ENCODE results near the gene SLC24A4.

Gene SLC24A4

GRCh38 chr14:92459030-92459949, 136.3 kb downstream of the SLC24A4 start:
- no peak overlapping the region for H3K9ac ChIP-seq (ENCODE audit: low read length)
- H3K9me3 ChIP-seq (ENCODE audit: control insufficient read depth, insufficient read depth, low read depth, low read length), result no peaks in the 10 kb centered on the region

GRCh38 chr14:92459950-92460421, 137.0 kb downstream of the SLC24A4 start:
- Histone ChIP-seq H3K9ac (ENCODE audit: low read length) (no peak overlapping the region), H3K27me3 (ENCODE audit: control insufficient read depth, insufficient read depth, low read length) (no peaks in the 10 kb centered on the region), H3K27ac (ENCODE audit: low read depth, low read length) (no peak overlapping the region), H3K9me3 (ENCODE audit: control insufficient read depth, insufficient read depth, low read depth, low read length) (no peaks in the 10 kb centered on the region), H3K4me1 (ENCODE audit: control insufficient read depth, insufficient read depth, low read length) (peaks cover 6% of the 10 kb centered on the region; the same call in 1 of the 2 replicates), H3K4me3 (ENCODE audit: low read depth, low read length) (no peak overlapping the region), H3K36me3 (ENCODE audit: control insufficient read depth, insufficient read depth, low read length) (no peaks in the 10 kb centered on the region)

More at GRCh38 chr14:92459030-92459949, 136.3 kb downstream of the SLC24A4 start:
- no peaks in the 10 kb centered on the region for H3K36me3 ChIP-seq (ENCODE audit: control insufficient read depth, insufficient read depth, low read length)
- H3K4me3 ChIP-seq (ENCODE audit: low read depth, low read length), result no peak overlapping the region
- H3K4me1 ChIP-seq (ENCODE audit: control insufficient read depth, insufficient read depth, low read length), result peaks cover 6% of the 10 kb centered on the region; the same call in 1 of the 2 replicates
- no peaks in the 10 kb centered on the region for H3K27me3 ChIP-seq (ENCODE audit: control insufficient read depth, insufficient read depth, low read length)
- no peak overlapping the region for H3K27ac ChIP-seq (ENCODE audit: low read depth, low read length)

- Histone ChIP-seq H3K9me3 (ENCODE audit: control insufficient read depth, insufficient read depth, low read depth, low read length) (no peaks in the 10 kb centered on the region), H3K9ac (ENCODE audit: low read length) (no peak overlapping the region), H3K4me3 (ENCODE audit: low read depth, low read length) (no peak overlapping the region), H3K27ac (ENCODE audit: low read depth, low read length) (no peak overlapping the region), H3K4me1 (ENCODE audit: control insufficient read depth, insufficient read depth, low read length) (peaks cover 9% of the 10 kb centered on the region; the same call in 1 of the 2 replicates), H3K36me3 (ENCODE audit: control insufficient read depth, insufficient read depth, low read length) (no peaks in the 10 kb centered on the region), H3K27me3 (ENCODE audit: control insufficient read depth, insufficient read depth, low read length) (no peaks in the 10 kb centered on the region)
Measured at GRCh38 chr14:92460541-92460915, 137.6 kb downstream of the SLC24A4 start.

- H3K4me1 ChIP-seq (ENCODE audit: control insufficient read depth, insufficient read depth, low read length), result peaks cover 9% of the 10 kb centered on the region; the same call in 1 of the 2 replicates
- no peak overlapping the region for H3K9ac ChIP-seq (ENCODE audit: low read length)
- H3K4me3 ChIP-seq (ENCODE audit: low read depth, low read length), result no peak overlapping the region
- H3K27me3 ChIP-seq (ENCODE audit: control insufficient read depth, insufficient read depth, low read length), result no peaks in the 10 kb centered on the region
- H3K9me3 ChIP-seq (ENCODE audit: control insufficient read depth, insufficient read depth, low read depth, low read length), result no peaks in the 10 kb centered on the region
- no peaks in the 10 kb centered on the region for H3K36me3 ChIP-seq (ENCODE audit: control insufficient read depth, insufficient read depth, low read length)
- H3K27ac ChIP-seq (ENCODE audit: low read depth, low read length), result no peak overlapping the region
Measured at GRCh38 chr14:92460916-92461579, 138.1 kb downstream of the SLC24A4 start.

- H3K4me1 ChIP-seq (ENCODE audit: control insufficient read depth, insufficient read depth, low read length), result peaks cover 9% of the 10 kb centered on the region; the same call in 1 of the 2 replicates
- H3K4me3 ChIP-seq (ENCODE audit: low read depth, low read length), result no peak overlapping the region
- H3K9me3 ChIP-seq (ENCODE audit: control insufficient read depth, insufficient read depth, low read depth, low read length), result peaks cover 4% of the 10 kb centered on the region
- no peaks in the 10 kb centered on the region for H3K27me3 ChIP-seq (ENCODE audit: control insufficient read depth, insufficient read depth, low read length)
- H3K36me3 ChIP-seq (ENCODE audit: control insufficient read depth, insufficient read depth, low read length), result no peaks in the 10 kb centered on the region
- no peak overlapping the region for H3K27ac ChIP-seq (ENCODE audit: low read depth, low read length)
- no peak overlapping the region for H3K9ac ChIP-seq (ENCODE audit: low read length)
Measured at GRCh38 chr14:92461891-92462290, 138.9 kb downstream of the SLC24A4 start.

- no peak overlapping the region for H3K27ac ChIP-seq (ENCODE audit: low read depth, low read length)
- H3K9me3 ChIP-seq (ENCODE audit: control insufficient read depth, insufficient read depth, low read depth, low read length), result peaks cover 7% of the 10 kb centered on the region
- H3K4me1 ChIP-seq (ENCODE audit: control insufficient read depth, insufficient read depth, low read length), result peaks cover 9% of the 10 kb centered on the region; the same call in 1 of the 2 replicates
- H3K9ac ChIP-seq (ENCODE audit: low read length), result no peak overlapping the region
- no peaks in the 10 kb centered on the region for H3K36me3 ChIP-seq (ENCODE audit: control insufficient read depth, insufficient read depth, low read length)
- H3K27me3 ChIP-seq (ENCODE audit: control insufficient read depth, insufficient read depth, low read length), result no peaks in the 10 kb centered on the region
- no peak overlapping the region for H3K4me3 ChIP-seq (ENCODE audit: low read depth, low read length)
Measured at GRCh38 chr14:92462568-92462967, 139.6 kb downstream of the SLC24A4 start.

GRCh38 chr14:92463141-92463540, 140.2 kb downstream of the SLC24A4 start:
- H3K4me3 ChIP-seq (ENCODE audit: low read depth, low read length), result no peak overlapping the region
- H3K4me1 ChIP-seq (ENCODE audit: control insufficient read depth, insufficient read depth, low read length), result peaks cover 9% of the 10 kb centered on the region; the same call in 1 of the 2 replicates
- H3K27me3 ChIP-seq (ENCODE audit: control insufficient read depth, insufficient read depth, low read length), result no peaks in the 10 kb centered on the region
- H3K9ac ChIP-seq (ENCODE audit: low read length), result no peak overlapping the region
- H3K9me3 ChIP-seq (ENCODE audit: control insufficient read depth, insufficient read depth, low read depth, low read length), result peaks cover 9% of the 10 kb centered on the region
- H3K36me3 ChIP-seq (ENCODE audit: control insufficient read depth, insufficient read depth, low read length), result no peaks in the 10 kb centered on the region
- H3K27ac ChIP-seq (ENCODE audit: low read depth, low read length), result no peak overlapping the region

- no peak overlapping the region for H3K4me3 ChIP-seq (ENCODE audit: low read depth, low read length)
- peaks cover 7% of the 10 kb centered on the region; the same call in 1 of the 2 replicates for H3K4me1 ChIP-seq (ENCODE audit: control insufficient read depth, insufficient read depth, low read length)
- no peak overlapping the region for H3K27ac ChIP-seq (ENCODE audit: low read depth, low read length)
- no peaks in the 10 kb centered on the region for H3K36me3 ChIP-seq (ENCODE audit: control insufficient read depth, insufficient read depth, low read length)
- H3K9ac ChIP-seq (ENCODE audit: low read length), result no peak overlapping the region
- peaks cover 9% of the 10 kb centered on the region for H3K9me3 ChIP-seq (ENCODE audit: control insufficient read depth, insufficient read depth, low read depth, low read length)
- no peaks in the 10 kb centered on the region for H3K27me3 ChIP-seq (ENCODE audit: control insufficient read depth, insufficient read depth, low read length)
Measured at GRCh38 chr14:92464156-92464555, 141.2 kb downstream of the SLC24A4 start.

GRCh38 chr14:92464716-92465115, 141.8 kb downstream of the SLC24A4 start:
- H3K9me3 ChIP-seq (ENCODE audit: control insufficient read depth, insufficient read depth, low read depth, low read length), result peaks cover 9% of the 10 kb centered on the region
- no peak overlapping the region for H3K27ac ChIP-seq (ENCODE audit: low read depth, low read length)
- 0 out of 2 replicates have a peak, but pooled peaks cover 3% of the 10 kb centered on the region for H3K4me1 ChIP-seq (ENCODE audit: control insufficient read depth, insufficient read depth, low read length)
- H3K9ac ChIP-seq (ENCODE audit: low read length), result no peak overlapping the region
- H3K4me3 ChIP-seq (ENCODE audit: low read depth, low read length), result no peak overlapping the region
- H3K36me3 ChIP-seq (ENCODE audit: control insufficient read depth, insufficient read depth, low read length), result no peaks in the 10 kb centered on the region
- H3K27me3 ChIP-seq (ENCODE audit: control insufficient read depth, insufficient read depth, low read length), result no peaks in the 10 kb centered on the region

- no peaks in the 10 kb centered on the region for H3K27me3 ChIP-seq (ENCODE audit: control insufficient read depth, insufficient read depth, low read length)
- H3K4me3 ChIP-seq (ENCODE audit: low read depth, low read length), result no peak overlapping the region
- H3K9ac ChIP-seq (ENCODE audit: low read length), result peak overlapping the region; percentile 26
- H3K9me3 ChIP-seq (ENCODE audit: control insufficient read depth, insufficient read depth, low read depth, low read length), result peaks cover 13% of the 10 kb centered on the region
- no peak overlapping the region for H3K27ac ChIP-seq (ENCODE audit: low read depth, low read length)
- H3K36me3 ChIP-seq (ENCODE audit: control insufficient read depth, insufficient read depth, low read length), result no peaks in the 10 kb centered on the region
- 0 out of 2 replicates have a peak, but pooled peaks cover 3% of the 10 kb centered on the region for H3K4me1 ChIP-seq (ENCODE audit: control insufficient read depth, insufficient read depth, low read length)
Measured at GRCh38 chr14:92465353-92466055, 142.5 kb downstream of the SLC24A4 start.
